GM03348 (cell line): ENCODE measurements around the gene MATK.
A peak's percentile ranks its signal among the peaks of the same experiment; 100 is the strongest.

Experiments
- DNase-seq: peaks from one replicate; pipeline ENCODE4 v3.0.0; 2012; ENCODE audit warnings: low spot score

MATK gene, protein sequence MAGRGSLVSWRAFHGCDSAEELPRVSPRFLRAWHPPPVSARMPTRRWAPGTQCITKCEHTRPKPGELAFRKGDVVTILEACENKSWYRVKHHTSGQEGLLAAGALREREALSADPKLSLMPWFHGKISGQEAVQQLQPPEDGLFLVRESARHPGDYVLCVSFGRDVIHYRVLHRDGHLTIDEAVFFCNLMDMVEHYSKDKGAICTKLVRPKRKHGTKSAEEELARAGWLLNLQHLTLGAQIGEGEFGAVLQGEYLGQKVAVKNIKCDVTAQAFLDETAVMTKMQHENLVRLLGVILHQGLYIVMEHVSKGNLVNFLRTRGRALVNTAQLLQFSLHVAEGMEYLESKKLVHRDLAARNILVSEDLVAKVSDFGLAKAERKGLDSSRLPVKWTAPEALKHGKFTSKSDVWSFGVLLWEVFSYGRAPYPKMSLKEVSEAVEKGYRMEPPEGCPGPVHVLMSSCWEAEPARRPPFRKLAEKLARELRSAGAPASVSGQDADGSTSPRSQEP

DNA sequence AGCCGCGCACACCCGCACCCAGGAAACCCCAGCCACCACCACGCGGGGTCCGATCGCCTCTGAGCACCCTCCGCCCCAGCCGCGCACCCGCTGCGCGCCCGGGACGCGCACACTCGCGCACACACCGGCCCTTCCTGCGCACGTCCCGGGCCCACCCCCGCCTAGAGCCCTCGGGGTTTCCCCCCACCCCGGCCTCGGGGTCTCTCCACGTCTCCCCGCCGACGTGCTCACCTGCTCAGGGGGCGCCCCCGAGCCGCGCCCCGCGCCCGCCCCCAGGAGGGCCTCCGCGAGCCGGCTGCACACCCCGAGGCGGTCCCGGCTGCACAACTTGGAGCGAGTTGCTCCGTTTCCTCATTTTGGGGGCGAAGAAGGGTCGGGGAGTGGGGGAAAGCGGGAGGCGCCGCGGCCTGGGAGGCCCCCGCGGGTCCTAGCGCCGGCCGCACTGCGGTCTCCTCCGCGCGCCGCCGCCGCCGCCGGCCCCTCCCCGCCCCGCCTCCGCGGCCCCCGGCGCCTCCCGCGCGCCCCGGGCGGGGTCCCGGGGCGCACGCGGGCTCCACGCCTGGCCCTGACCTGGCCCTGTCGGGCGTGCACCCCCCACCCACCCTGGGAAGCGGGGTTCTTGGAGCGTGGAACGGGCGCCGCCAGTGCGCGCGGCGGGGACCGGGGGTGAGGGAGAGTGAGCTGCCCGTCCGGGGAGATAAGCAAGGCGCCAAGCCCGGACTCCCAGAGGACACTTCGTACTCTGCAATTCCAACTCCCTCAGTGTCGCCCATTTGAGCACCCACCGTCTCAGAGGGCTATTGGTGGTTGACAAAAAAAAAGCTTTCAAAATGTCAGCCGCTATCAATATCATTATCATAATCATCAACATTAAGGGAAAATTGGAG lies at the start of gene MATK:
Gene MATK (minus strand): TSS at position 444 of the 887 bp plus-strand sequence. CDS start 1,246 bp downstream, outside the sequence.
- DNase-seq, result no peak

DNA sequence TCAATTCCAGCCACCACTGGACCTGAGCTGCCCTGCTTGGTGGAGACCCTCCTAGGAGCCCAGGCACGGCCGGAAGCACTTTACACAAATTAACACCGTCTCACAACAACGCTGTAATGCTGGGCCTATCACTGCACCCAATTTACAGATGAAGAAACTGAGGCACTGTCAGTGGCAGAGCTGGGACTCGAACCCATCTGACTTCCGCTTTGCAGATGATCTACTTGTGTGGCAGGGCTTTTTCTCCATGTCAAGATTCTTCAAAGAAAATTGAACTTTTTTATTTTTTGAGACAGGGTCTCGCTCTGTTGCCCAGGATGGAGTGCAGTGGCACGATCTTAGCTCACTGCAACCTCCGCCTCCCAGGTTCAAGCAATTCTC lies 48.9 kb upstream of the MATK start:
- DNase-seq, result no peak

DNA sequence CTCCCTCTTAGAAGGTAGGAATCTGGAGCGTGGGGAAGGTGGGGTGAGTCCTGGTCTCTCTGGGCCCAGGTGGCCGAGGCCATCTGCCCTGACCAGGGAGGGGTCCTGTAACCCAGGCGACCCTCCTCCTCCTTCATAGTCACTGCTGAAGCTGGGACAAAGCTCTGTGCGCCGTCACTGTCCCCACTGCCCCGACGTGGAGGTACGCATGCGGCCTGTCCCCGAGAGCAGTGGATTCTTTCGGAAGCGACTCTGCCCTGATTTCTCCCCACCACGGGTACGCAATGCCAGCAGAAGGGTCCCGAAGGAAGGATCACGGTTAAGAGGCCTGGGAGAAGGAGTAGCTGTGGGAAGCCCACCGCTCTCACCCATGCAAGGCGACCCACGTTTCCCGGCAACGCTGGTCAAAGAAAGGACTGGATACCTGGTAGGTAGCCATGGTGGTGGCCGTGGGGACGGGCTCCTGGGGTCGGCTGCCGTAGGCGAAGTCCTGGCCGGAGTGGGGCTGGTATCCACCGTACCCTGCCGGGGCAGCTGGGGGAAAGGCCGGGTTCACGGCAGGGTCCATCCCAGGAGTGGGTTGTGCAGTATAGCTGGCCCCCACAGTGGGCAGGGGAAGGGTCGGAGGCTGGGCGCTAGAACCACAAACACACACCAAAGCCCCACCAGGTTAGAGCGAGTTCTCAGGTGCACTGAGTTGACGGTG lies 48.3 kb upstream of the MATK start:
- DNase-seq, result no peak

DNA sequence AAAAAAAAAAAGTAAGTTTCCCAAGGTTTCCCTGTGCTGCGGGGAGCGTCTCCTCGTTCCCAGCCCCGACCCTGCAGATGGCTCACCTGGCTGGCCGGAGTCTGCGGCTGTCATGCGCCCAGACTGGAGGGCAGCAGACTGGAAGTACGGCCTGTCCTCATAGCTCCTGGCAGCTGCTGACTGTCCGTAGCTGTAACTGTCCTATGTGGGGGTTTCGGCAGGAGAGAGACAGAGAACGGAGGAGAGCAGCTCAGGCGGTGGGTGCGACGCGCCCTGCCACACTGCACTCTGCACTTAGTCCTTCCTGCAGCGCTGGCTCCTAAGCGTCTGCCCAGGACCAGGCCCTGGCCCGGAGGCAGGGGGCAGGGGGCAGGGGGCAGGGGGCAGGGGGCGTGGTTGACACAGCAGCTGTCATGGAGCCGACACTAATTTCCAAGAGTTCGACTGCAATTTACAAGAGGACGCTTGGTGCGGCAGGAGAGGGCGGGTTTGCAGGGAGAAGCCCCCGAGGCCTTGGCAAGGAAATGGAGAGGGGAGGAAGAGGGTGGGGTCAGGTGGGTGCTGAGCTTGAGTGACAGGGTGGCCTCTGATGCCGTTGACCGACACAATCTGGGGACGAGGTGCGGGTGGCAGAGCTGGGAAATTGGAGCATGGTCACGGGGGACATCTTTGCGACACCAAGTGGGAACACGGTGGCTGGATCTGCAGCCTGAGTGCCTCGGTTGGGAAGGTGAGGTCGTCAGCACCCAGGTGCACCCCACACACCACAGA lies 47.6 kb upstream of the MATK start:
- no peak for DNase-seq

DNA sequence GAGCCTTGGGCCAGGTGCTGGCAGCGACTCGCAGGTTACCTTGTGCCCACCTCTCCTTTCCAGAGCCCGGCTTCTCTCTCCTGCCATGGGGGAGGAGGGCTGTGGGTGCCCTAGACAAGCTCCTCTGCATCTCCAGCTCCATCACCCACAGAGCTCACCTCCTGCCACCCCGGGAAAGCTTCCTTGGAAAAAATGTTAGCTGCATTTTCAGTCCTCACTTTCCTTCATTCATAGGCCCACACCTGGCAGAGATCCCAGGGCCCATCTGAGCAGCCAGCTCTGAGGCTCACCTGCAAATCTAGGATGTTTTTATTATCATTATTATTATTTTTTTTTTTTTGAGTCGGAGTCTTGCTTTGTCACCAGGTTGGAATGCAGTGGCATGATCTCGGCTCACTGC lies 45.8 kb upstream of the MATK start:
- DNase-seq, result no peak

DNA sequence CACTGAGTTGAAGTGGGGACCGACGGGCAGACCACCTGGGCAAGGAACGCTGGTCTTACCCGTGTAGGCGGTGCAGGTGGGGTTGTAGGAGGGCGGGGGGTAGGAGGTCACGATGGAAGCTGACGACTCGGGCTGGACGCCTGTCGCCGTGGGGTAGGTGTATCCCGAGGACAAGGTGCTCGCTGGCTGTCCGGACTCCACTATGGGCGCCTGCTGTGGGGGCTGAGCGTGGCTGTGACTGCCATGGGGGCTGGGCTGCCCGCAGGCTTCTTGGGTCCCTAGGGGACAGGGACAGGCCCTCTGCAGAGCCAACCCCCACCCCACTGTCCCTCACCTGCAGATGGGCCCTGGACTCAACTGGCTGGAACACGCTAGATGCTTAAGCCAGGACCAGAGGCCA lies 45.4 kb upstream of the MATK start:
- DNase-seq, result no peak

DNA sequence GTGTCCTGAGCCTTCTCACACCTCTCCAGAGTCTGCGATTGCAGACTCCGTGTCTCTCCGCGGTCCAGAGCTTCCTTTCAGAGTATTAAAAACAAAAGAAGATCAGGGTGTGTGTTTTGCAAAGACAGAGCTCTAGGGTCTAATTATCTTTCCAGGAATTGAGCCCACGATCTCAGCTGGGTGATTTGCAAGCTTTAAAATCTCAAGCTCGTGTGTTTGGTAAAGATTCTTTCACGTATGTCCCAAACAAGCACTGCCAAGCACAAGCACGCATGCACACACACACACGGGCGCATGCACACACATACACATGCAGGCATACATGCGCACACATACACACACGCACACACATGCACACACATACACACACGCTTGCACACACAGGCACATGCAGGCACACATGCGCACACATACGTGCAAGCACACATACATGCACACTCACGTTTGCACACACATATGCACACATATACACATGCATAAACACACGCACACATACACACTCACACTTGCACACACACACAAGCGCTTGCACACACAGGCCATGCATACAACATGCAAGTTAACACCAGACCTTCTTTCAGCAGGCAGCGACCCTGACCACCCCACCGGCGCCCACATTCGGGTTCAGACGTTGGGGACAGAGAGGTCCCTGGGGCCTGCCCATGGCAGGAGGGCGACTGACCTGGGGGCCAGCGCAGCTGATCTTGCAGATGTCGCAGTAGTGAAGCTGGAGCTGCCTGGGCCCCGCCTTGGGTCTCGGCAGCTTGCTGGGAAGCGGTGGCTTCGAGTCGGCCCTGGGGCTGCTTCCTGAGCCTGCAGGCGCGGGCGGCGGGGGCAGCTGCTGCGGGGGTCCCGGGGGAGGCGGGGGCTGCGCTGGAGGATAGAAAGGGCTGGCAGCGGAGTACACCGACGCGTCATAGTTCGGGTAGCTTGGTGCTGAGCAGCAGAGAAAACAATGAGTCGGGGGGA lies 44.7 kb upstream of the MATK start:
- no peak for DNase-seq

DNA sequence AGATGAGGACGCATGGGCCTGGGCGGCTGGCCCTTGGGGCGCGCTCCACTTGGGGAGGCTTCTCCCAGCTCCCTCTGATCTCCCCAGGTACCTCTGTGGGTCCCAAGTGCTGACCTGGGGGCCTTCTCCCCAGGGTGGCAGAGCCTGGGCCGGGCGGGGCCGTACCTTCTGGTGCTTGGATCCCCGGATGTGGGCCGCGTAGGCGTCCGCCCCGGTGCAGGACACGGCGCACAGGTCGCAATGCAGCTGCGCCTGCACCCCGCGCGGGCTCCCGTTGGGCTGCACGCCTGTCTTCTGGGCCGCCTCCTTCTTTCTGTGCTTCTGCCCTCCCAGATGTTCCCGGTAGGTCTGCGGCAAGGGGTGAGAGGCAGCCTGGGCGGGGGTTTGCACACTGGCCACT lies 41.1 kb upstream of the MATK start:
- no peak for DNase-seq

DNA sequence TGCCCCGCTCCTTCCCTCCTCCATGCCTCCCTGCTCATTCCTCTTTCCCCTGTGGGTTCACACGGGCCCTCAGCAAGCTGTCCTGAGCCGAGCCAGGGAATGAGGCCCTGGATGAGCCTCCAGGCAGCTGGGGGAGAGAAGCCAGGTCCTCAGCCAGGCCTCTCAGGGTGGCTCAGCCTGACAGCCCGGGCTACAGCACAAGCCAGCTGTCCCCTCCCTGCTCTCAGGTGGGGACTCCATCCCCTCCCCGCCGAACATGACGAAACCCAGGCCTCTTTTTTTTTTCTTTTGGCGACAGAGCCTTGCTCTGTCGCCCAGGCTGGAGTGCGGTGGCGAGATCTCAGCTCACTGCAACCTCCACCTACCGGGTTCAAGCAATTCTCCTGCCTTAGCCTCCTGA lies 40.0 kb upstream of the MATK start:
- no peak for DNase-seq

DNA sequence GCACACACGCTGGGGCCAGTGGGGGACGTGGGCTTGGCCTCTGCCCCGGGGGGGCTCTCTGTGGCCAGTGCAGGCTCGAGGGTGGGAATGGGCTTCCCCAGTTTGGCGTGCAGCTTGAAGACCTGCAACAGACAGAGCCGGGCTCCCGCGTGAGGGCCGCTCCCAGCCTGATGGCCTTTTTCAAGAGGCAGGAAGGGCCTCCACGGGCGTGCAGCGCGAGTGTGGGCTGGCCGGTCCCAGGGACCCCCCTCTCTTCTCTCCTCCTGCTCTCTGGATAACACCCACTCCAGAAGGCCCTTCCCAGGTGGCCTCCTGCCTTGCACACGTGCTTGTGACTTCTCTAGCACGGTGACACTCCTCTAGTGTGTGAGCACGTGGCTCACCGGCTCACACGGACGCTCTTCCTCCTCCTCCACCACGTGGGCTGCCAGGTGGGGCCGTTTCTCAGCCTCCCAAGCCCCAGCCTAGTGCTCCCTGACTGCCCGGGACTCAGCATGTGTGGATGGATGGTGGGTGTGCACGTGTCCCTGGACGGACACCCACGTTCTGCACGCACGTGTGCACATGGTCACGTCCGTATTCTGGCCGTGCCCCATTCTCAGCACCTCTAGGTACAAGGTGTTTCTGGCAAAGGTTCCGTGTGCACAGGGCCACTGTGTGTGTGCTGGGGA lies 39.2 kb upstream of the MATK start:
- no peak for DNase-seq

DNA sequence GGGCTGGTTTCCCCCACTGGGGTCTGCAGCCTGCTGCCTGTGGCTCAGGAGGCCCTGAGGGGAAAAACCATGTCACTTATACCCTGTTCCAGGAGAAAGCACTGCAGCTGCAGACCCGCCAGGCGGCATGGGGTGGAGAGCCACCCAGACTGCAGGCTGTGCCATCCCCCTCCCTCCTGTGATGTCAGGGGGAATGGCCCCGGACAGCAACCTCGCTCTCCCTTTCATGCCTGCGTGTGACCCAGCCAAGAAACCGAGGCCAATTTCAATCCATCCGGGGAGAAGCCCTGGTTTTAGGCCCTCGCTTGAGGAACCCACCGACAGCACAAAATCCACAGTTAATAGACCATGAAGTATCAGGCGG lies 37.2 kb upstream of the MATK start:
- no peak for DNase-seq

DNA sequence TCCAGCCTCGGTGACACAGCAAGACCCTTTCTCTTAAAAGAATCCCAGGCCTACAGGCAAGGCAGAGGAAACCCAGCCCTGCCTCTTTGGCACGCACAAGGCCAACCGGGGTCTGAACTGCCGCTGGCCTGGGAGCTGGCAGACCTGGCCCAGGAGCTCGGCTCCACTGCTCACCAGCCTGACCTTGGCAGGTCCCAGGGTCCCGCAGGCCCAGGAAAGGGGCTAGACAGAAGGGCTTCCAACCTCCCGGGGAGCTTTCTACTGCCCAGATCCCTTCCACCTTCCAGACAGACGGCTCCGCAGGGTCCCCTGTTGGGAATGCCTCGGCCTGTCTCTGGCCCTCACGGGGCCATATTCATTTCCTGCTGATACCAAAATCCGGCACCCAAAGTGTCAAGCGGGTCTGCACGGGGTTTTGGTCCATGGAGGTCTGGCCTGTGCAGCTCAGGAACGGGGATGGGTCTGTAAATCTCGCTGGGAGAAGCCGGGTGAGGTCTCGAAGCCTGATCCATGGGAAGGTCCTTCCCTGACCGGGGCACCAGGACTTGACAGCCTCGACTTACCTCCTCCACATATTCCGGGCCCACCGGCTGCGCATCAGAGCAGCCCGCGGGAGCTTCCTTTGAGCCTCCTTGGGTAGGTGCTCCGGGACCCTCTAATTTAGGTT lies 36.6 kb upstream of the MATK start:
- no peak for DNase-seq

DNA sequence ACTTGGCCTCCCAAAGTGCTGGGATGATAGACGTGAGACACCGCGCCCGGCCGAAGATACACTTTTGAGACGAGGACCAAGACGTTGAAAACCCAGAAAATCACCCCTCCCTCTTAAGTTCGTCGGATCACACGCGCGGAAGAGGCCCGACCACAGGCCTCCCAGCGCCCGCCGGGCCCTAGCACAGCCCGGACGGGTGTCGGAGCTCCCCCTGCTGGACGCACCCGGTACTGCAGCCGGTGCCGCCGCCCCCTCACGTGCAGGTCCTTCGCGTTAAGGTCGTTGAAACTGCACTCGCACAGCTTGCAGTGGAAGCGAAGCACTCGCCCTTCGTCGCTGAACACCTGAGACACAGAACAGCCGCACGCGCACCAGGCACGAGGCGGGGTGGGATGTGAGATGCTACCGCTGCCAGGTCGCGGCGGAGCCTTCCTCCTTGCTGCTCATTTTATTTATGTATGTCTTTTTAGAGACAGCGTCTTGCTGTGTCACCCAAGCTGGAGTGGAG lies 35.7 kb upstream of the MATK start:
- DNase-seq, result peak; percentile 90

DNA sequence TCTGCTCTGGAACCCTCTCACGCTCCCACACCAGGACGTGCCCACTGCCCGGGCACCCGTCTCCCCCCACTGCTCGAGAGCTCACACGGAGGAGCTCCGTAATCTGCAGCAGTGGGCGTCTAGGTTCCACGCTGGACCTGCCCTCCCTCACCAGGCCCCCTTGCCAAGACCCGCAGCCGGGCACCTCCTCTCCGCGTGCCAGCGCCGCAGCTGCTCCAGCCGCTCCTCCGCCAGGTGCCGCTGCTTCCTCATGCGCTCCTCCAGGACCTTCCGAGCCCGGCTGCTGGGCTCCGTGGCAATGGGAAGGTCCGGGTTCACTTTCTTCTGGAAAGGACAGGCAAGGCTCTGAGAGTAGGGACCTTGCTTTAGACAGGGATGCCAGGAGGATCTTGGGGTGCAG lies 35.0 kb upstream of the MATK start:
- no peak for DNase-seq

DNA sequence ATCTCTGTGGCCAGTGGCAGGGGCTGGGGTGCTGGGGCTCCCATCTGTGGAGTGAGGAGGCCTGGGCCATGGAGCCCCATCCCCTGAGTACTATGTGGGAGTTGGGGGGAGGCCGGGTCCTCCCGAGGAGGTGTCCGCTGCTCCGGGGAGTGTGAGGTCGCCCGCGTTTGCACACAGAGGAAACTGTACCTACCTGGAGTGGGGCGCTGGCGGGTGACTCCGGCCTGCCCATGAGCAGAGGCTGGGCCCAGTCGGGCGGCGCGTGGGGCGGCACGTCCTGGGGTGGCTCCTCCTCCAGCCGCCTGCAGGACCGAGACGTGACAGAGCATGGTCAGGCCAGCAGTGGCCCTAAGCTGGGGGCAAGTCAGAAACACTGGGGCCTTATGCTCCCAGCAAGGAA lies 33.8 kb upstream of the MATK start:
- DNase-seq, result no peak

DNA sequence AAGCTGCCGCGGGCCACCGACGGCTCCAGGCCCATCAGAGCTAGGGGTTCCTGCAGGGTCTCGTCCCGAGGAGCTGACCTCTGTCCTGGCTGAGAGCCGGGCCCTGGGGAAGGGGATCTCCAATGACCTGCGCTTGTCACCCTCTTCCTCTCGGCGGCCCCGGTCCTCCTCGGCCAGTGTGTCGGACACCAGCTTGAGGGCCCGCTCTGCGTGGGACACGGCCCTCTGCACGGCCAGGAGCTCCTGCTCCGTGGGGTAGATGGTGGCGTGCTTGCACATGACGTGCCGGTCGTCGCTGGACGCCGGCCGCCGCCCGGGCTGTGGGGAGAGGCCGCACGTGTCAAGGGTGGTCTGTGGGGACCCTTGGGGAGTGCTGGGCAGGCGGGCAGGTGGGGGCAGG lies 32.7 kb upstream of the MATK start:
- DNase-seq, result no peak

DNA sequence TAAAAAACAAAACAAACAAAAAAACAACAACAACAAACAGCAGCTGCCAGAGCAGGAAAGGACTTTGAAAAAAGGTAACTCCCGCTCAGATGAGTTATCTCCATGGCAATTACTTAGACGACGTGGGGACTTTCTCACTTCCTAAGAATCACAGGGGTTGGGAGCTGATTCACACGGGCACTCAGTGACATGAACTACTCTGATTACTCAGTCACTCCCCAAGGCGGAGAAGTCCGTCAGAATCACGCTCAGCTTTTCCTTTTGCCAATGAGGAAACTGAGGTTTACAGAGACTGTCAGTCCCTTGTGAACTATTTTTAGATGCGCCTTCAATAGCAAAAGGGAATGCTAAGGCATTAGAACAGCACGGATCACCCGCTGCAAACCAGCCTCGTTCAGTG lies 32.3 kb upstream of the MATK start:
- DNase-seq, result peak; percentile 51

DNA sequence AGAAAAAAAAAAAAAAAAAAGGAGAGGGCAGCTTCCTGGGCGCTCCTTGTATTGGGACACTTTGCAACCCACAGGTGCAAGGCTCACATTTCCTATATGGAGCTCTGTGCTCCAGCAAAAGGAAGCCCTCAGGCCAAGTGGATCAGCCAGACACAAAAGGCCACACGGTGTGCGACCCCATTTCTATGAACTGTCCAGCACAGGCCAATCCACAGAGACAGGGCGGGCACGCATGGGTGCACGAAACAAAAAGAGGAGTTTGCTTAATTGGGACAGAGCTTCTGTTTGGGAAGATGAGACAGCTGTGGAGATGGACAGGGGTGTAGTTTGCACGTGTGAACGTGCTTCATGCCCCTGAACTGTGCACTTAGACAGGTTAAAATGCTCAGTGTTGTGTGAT lies 31.6 kb upstream of the MATK start:
- no peak for DNase-seq

DNA sequence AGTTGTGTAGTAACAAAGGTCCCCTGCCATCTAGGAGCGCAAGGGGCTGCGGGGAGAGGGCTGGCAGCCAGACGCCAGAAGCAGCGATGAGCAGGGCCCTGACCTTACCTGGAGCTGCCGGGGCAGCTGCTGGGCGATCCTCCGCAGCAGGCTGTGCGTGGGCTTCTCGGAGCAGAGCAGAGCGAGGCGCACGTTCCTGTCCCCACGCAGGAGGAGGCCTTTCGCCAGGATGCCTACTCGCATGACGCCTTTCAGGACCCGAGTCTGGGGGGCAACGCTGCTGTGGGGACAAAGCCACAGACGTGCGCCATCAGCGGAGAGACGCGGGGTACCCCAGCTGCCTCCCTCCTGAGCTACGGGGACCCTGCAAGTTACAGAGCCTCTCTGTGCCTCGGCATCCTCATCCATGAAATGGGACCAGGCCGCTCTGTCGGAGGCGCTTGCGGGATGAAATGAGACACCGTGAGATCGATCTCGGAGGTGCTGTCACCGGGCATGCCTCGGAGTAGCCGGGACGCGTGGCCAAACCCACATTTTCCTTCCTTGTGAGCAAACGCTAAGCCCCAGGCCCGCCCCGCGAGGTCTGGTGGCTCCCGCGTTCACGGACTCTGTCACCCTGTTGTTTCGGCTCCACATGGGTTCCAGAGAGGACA lies 30.5 kb upstream of the MATK start:
- DNase-seq, result no peak
